ENCODE results near the gene ST8SIA4.
A peak's percentile ranks its signal among the peaks of the same experiment; 100 is the strongest.

Gene ST8SIA4

GRCh38 chr5:100903039-100903887 lies at the start of gene ST8SIA4:
TSS of gene ST8SIA4 (minus strand) at chr5:100903282. CDS start at chr5:100902955, 327 bp downstream.
- DNase-seq, result peak; percentile 25

- no peak for DNase-seq
Observed at GRCh38 chr5:100950985-100951384, 47.9 kb upstream of the ST8SIA4 start.

- DNase-seq, result no peak
Observed at GRCh38 chr5:100913298-100913697, 10.2 kb upstream of the ST8SIA4 start.

GRCh38 chr5:100909034-100909433 lies 6.0 kb upstream of the ST8SIA4 start:
- DNase-seq, result no peak

- DNase-seq, result no peak
Observed at GRCh38 chr5:100905259-100905914, 2.3 kb upstream of the ST8SIA4 start.

GRCh38 chr5:100904259-100904861 lies 1.3 kb upstream of the ST8SIA4 start:
- DNase-seq, result no peak

GRCh38 chr5:100902440-100903038 lies 543 bp downstream of the ST8SIA4 start:
- DNase-seq, result peak; percentile 0

- DNase-seq, result peak; percentile 15
Observed at GRCh38 chr5:100901821-100902341, 1.2 kb downstream of the ST8SIA4 start.

GRCh38 chr5:100900796-100901781 lies 2.0 kb downstream of the ST8SIA4 start:
- peak; percentile 41 for DNase-seq

- peak; percentile 24 for DNase-seq
Observed at GRCh38 chr5:100900142-100900795, 2.8 kb downstream of the ST8SIA4 start.

- DNase-seq, result no peak
Observed at GRCh38 chr5:100899675-100900074, 3.4 kb downstream of the ST8SIA4 start.

GRCh38 chr5:100898504-100899346 lies 4.4 kb downstream of the ST8SIA4 start:
- DNase-seq, result no peak

- DNase-seq, result no peak
Observed at GRCh38 chr5:100896054-100896453, 7.0 kb downstream of the ST8SIA4 start.

- no peak for DNase-seq
Observed at GRCh38 chr5:100890461-100891008, 12.5 kb downstream of the ST8SIA4 start.

GRCh38 chr5:100889896-100890295 lies 13.2 kb downstream of the ST8SIA4 start:
- no peak for DNase-seq

GRCh38 chr5:100889165-100889743 lies 13.8 kb downstream of the ST8SIA4 start:
- no peak for DNase-seq

GRCh38 chr5:100877274-100877673 lies 25.8 kb downstream of the ST8SIA4 start:
- no peak for DNase-seq

GRCh38 chr5:100872408-100873190 lies 30.5 kb downstream of the ST8SIA4 start:
- no peak for DNase-seq

Measured in NCI-H1105 treated with DMSO at 0.1 percent for 48 hours (cell line).